HG03135 (cell line): ENCODE results near the gene INO80.
"Not testable (repeated sequence)": the region's sequence is repeated elsewhere in the genome, so short reads cannot be mapped to it uniquely, and the experiment has no call there.

Source experiments
- ATAC-seq: cut with Tn5 transposase; IDR thresholded peaks from one replicate; pipeline ENCODE4 v1.9.1; 2021; ENCODE audit warnings: mild to moderate bottlenecking, moderate library complexity; ENCODE audit not compliant: unreplicated experiment

The INO80 gene, protein sequence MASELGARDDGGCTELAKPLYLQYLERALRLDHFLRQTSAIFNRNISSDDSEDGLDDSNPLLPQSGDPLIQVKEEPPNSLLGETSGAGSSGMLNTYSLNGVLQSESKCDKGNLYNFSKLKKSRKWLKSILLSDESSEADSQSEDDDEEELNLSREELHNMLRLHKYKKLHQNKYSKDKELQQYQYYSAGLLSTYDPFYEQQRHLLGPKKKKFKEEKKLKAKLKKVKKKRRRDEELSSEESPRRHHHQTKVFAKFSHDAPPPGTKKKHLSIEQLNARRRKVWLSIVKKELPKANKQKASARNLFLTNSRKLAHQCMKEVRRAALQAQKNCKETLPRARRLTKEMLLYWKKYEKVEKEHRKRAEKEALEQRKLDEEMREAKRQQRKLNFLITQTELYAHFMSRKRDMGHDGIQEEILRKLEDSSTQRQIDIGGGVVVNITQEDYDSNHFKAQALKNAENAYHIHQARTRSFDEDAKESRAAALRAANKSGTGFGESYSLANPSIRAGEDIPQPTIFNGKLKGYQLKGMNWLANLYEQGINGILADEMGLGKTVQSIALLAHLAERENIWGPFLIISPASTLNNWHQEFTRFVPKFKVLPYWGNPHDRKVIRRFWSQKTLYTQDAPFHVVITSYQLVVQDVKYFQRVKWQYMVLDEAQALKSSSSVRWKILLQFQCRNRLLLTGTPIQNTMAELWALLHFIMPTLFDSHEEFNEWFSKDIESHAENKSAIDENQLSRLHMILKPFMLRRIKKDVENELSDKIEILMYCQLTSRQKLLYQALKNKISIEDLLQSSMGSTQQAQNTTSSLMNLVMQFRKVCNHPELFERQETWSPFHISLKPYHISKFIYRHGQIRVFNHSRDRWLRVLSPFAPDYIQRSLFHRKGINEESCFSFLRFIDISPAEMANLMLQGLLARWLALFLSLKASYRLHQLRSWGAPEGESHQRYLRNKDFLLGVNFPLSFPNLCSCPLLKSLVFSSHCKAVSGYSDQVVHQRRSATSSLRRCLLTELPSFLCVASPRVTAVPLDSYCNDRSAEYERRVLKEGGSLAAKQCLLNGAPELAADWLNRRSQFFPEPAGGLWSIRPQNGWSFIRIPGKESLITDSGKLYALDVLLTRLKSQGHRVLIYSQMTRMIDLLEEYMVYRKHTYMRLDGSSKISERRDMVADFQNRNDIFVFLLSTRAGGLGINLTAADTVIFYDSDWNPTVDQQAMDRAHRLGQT (N-terminal part only)

DNA sequence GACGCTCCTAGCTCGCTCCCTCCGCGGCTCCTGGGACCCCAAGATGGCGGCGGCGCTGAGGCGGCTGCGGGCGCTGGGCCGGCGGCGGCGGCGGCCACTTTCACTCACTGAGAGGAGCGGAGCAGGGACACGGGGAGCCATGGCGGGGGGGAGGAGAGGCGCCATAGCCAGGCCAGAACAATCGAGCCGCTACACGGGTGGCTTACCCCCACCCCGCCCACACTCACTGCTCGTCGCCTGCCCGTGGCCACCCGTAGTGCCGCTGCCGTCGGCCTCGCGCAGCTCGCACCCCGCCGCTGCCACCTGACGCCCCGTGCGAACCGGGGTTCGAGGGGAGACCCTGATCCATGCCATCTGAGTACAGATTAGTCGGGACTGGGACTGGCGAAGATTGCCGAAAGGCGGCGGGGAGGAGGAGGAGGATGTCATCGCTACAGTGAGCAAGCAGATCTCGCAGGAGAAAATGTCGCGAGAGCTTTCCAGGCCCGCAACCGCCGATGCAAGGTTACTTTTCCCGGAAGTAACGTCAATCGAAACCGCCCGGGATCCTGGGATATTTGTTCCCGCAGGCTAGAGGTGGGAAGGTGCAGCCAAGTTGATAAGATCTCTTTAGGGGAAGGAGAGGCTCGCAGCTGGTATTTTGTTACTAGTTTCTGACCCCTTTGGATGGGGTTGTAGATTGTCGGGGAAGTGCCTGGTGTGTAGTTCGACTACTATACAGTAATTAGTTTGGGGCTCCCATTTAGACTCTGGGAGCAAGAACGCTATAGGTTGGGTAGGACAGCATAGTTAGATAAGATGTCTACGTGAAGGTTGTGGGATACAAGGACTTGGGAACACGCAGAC is at the start of gene INO80:
Gene INO80, minus strand, starts transcription at position 165 of the 846 bp plus-strand sequence. CDS start 19,970 bp downstream, outside the sequence.
- ATAC-seq: peak; percentile 77

DNA sequence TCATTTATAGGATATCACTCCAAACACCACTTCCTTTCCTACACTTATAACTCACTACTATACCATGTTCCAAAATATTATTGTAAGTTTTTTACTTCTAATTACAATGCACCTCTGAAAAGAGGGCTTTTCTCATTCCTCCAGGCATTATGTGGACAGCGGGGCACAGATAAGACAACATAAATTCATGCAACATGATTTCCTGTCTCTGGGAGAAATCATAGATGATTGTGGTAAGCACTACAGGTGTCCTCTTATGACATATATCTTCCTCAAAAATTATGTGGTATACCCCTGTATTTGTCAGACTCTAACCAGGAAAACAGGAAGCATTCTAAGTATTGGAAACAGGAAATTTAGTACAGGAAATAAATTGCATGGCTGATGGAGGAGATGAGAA is 45.7 kb upstream of the INO80 start:
- ATAC-seq: no peak

DNA sequence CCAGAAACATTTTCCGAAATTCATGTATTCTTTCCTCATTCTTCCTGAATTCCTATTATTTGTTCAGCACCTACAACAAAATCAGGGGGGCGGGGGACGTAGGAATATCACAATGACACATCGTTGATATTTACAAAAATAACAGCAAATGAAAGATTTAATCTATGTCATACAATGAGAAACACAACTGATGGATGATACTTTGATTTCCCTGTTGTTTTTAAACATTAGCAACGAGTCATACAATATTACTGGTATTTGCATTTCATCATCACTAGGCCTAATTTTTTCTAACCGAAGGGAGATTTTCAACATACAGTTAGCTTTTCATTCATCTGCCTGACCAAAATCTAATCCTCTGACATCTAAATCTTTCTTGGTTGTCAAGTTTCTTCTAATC is 45.3 kb upstream of the INO80 start:
- ATAC-seq: no peak

DNA sequence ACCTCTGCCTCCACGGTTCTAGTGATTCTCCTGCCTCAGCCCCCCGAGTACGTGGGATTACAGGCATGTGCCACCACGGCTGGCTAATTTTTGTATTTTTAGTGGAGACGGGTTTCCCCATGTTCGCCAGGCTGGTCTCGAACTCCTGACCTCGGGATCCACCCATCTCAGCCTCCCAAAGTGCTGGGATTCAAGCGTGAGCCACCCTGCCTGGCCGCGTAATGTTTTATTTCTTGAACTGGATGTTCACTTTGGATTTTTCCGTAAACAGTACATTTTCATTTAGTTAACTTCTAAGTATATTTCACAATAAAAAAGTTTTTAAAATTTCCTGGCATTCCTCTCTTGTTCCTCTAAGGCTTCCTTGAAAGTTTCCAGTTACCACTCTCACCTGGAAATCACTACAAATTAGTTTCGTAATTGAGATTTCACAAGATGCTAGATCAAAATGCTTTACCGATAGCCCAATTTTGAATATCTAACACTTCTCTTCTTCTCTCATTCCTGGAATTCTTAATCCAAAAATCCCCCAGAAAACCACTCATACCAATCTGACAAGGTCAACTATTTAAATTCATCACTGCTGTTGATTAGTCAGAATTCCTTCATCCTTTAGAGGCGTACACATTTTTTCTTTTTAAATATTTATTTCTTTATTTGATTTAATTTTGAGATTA is 44.7 kb upstream of the INO80 start:
- ATAC-seq: no peak

DNA sequence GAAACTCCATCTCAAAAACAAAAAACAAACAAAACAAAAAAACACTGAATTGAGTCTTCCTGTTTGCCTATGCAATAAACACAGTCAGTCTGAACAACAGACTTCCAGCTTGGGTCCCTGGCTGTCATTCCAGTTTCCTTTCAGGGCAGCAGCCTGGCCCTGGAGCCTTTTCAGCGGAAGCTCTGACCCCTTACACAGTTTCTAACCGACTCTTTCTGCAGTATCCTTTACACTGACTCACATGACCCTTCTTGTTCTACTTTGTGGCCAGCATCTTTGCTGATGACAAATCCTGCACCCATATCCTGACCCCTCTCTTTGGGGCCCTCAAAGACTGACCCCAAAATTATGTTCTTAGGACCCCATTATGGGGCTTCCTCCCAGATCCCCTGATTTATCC is 38.3 kb upstream of the INO80 start:
- ATAC-seq: no peak

DNA sequence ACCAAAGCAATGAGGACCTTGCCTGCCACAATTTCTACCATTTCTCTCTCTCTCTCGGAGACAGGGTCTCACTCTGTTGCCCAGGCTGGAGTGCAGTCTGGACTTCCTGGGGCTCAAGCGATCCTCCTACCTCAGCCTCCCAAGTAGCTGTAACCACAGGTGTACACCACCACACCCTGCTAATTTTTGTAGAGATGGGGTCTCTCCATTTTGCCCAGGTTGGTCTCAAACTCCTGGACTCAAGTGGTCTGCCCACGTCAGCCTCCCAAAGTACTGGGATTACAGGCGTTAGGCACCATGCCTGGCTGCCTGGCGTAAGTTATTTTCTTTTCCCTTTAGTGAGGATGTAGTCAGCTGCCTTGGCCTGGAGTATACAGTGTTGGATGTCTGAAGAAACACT is 37.7 kb upstream of the INO80 start:
- ATAC-seq: no peak

DNA sequence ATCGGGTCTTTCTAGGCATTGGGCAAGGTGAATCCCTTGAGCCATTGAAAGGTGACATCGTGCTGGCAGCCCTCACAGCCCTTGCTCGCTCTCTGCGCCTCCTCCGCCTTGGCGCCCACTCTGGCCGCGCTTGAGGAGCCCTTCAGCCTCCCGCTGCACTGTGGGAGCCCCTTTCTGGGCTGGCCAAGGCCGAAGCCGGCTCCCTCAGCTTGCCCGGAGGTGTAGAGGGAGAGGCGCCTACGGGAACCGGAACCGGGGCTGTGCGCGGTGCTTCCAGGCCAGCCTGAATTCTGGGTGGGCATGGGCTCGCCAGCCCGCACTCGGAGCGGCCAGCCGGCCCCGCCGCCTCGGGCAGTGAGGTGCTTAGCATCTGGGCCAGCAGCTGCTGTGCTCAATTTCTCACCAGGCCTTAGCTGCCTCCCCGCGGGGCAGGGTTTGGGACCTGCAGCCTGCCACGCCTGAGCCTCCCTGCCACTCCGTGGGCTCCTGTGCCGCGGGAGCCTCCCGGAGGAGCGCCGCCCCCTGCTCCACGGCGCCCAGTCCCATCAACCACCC is 35.4 kb upstream of the INO80 start:
- no peak for ATAC-seq

DNA sequence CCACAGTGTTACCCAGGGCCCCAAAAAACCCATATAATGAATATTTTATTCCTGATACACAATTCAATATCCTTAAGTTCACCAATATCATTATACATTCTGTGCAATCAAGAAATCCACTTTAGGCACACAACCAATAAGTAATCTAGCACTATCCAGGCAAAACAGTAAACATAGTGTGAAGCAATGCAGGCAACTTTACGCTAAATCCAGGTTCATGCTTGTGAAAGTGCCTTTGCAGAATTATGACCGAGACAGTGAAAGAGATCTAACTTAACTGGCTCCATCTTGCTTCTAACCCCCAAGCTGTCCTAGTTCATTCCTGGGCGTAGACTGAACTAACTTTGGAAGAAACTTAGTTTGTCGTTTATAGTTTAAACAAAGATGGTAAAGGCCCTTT is 34.2 kb upstream of the INO80 start:
- no peak for ATAC-seq

DNA sequence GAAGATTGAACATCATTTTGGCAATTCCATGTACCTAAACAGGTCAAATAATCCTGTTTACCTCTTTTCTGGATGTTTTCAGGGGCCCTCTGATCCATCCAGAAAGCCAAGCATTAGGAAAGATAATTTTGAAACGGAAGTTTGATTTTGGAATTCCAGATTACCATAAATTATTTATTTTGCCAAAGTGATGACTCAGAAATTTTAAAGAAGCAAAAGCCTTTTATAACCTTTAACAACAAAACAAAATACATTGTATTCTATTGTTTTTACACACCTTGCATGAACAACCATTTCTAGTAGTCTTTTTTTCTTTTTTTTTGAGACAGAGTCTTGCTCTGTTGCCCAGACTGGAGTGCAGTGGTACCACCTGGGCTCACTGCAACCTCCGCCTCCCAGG is 32.0 kb upstream of the INO80 start:
- ATAC-seq: no peak

DNA sequence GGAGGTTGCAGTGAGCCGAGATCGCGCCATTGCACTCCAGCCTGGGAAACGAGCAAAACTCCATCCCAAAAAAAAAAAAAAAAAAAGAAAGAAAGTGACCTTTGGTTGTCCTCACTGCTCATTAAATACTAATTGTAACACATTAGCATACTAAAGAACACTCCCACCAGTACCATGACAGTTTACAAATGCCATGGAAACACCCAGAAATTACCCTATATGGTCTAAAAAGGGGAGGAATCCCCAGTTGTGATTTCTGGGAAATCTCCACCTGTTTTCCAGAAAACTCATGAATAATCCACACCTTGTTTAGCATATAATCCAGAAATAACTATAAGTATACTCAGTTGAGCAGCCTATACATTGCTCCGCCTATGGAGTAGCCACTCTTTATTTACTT is 23.5 kb upstream of the INO80 start:
- ATAC-seq: no peak

DNA sequence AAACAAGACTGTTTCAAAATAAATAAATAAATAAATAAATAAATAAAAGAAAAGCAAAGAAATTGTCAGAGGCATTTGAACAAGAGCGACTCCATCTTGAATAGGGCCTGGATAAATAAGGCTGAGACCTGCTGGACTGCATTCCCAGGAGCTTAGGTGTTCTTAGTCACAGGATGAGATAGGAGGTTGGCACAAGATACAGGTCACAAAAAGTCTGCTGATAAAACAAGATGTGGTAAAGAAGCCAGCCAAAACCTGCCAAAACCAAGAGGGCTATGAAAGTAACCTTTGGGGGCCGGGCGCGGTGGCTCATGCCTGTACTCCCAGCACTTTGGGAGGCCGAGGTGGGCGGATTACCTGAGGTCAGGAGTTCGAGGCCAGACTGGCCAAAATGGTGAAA is 23.0 kb upstream of the INO80 start:
- not testable (repeated sequence) for ATAC-seq

DNA sequence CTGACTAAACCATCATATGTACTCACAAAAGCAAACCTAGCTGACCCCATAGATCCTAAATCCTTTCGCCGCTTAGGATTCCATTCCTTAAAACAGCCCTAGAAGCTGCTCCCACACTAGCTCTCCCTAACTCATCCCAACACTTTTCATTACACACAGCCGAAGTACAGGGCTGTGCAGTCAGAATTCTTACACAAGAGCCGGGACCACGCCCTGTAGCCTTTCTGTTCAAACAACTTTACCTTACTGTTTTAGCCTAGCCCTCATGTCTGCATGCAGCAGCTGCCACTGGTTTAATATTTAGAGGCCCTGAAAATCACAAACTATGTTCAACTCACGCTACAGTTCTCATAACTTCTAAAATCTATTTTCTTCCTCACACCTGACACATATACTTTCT is 19.5 kb upstream of the INO80 start:
- not testable (repeated sequence) for ATAC-seq

DNA sequence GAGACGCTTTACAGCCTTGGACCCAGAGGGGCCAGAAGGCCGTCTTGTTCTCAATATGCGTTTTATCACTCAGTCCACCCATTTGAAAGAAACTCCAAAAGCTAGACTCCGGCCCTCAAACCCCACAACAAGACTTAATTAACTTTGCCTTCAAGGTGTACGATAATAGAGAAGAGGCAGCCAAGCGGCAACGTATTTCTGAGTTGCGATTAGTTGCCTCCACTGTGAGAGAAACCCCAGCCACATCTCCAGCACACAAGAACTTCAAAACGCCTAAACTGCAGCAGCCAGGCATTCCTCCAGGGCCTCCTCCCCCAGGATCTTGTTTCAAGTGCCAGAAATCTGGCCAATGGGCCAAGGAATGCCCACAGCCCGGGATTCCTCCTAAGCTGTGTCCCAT is 17.4 kb upstream of the INO80 start:
- ATAC-seq: no peak

DNA sequence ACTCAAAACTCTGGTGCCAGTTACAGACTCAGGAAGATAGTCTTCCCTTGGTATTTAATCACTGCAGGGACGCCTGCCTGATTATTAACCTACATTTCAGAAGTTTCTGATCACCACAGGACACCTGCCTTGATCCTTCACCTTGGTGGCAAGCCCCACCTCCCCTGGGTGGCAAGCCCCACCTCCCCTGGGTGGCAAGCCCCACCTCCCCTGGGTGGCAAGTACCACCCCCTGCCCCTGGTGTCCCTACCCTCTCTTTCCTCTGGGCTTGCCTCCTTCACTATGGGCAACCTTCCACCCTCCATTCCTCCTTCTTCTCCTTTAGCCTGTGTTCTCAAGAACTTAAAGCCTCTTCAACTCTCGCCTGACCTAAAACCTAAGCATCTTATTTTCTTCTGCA is 16.0 kb upstream of the INO80 start:
- ATAC-seq: not testable (repeated sequence)

DNA sequence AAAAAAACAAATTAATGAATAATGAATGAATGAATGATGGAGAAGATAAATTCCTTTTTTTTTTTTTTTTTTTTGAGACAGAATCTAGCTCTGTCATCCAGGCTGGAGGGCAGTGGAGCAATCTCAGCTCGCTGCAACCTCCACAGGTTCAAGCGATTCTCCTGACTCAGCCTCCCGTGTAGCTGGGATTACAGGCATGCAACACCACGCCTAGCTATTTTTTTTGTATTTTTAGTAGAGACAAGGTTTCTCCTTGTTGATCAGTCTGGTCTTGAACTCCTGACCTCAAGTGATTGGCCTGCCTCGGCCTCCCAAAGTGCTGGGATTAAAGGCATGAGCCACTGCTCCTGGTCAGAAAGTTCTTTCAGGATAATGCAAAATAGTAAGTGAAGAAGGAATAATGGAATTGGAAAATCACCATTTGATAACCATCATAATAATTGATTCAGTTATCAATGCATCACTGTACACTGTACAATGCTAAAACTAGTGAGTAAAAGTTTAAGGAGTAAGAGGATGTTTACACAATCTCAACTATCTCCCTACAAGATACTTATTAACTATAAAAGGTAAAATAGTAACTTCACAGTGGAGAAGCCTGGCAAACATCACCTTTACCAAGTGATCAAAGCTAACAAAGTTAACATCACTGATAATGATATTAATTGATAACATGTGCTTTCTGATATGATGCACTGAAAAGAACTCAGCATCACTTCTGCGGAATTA is 12.3 kb upstream of the INO80 start:
- no peak for ATAC-seq

DNA sequence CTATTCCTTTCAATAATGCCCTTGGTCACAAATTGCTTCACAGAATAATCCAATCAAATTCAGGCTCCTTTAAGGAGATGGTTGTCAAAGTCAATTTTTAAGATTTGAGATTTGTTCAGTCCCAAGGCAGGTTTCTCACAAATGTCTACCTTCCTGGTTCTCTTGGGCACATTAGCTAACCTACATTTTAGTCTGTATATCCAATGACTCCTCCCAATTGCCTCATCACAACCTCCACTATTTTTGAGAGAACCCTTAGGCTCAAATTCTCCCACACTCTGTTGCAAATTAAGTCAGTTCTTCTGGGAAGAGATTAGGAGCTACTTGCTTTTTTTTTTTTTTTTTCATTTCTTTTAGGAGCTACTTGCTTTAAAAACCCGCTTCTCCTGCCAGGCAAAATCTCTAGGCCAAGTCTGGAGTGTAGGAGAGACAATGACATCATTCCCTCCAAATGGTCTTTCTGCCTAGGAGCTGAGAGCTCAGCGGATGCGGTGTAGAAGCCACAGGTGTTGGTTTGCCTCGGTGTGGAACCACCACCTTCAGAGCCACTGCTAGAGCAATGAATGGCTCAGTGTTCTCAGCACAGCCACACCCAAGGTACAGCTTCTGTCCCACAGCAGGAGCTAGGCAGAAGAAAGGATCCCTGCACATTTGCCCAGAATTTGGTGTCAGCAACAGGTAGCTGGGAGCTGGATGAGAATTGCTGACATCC is 10.0 kb upstream of the INO80 start:
- ATAC-seq: no peak

DNA sequence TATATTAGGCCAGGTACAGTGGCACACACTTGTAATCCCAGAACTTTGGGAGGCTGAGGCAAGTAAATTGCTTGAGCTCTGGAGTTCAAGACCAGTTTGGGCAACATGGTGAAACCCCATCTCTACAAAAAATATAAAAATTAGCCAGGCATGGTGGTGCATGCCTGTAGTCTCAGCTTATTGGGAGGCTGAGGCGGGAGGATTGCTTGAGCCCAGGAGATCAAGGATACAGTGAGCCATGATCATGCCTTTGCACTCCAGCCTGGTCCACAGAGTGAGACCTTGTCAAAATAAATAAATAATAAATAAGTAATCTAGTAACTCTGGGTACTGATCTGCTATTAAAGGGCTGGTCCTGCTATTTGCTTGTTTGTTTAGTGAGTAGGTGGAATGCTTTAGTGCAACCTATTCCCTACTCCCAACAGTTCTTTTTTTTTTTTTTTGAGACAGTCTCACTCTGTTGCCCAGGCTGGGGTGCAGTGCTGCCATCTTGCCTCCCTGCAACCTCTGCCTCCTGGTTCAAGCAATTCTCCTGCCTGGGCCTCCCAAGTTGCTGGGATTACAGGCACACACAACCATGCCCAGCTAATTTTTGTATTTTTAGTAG is 9.1 kb upstream of the INO80 start:
- no peak for ATAC-seq

DNA sequence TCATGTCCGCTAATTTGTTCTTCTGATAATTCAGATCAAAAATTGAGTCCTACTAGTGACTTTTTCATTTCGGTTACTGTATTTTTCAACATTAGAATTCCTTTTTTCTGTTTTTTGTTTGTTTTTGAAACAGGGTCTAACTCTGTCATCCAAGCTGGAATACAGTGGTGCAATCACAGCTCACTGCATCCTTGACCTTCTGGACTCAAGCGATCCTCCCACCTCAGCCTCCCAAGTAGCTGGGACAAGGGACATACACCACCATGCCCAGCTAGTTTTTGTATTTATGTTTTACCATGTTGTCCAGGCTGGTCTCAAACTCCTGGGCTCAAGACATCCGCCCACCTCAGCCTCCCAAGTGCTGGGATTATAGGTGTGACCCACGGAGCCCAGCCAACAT is 8.0 kb upstream of the INO80 start:
- ATAC-seq: no peak
